Gastrocnemius medialis (tissue), 4 donors: ENCODE data around the gene ATP6V1B1. TPM values are rescaled to one million over a fixed set of nuclear protein-coding genes. Genes with fewer than 3 reads are reported as not detected.

Experiments
- ATAC-seq, 2 donors: fragments of 150-250 bp; one replicate each; pipeline ENCODE4 v1.9.1; 2016
- DNase-seq, 2 donors: peaks; one replicate each; pipeline ENCODE4 v3.0.0-alpha.2; 2019
- H3K27ac ChIP-seq, 4 donors: fragments of 200-600 bp; sonication (generic); 1 replicate in 1 of 4; 2 replicates in 3 of 4; pipeline ENCODE4 v1.5.1; 2016 to 2018; ENCODE audit warnings: mild to moderate bottlenecking in 2 of 4, moderate library complexity in 1 of 4
- H3K27me3 ChIP-seq, 3 donors: fragments of 200-600 bp; sonication (generic) in 2 of 3; 1 replicate in 1 of 3; 2 replicates in 2 of 3; pipeline versions ENCODE4 v1.5.1 to v1.6.0; 2016 to 2019; ENCODE audit warnings: mild to moderate bottlenecking in 1 of 3, moderate library complexity in 1 of 3
- H3K36me3 ChIP-seq, 2 donors: fragments of 200-600 bp; sonication (generic) in 1 of 2; one replicate each; pipeline ENCODE4 v1.5.1; 2017 to 2018
- H3K4me1 ChIP-seq, 2 donors: fragments of 200-600 bp; sonication (generic) in 1 of 2; one replicate each; pipeline ENCODE4 v1.5.1; 2016 to 2017; ENCODE audit warnings: mild to moderate bottlenecking in 2 of 2
- H3K4me3 ChIP-seq, 4 donors: fragments of 200-600 bp; sonication (generic) in 3 of 4; 1 replicate in 1 of 4; 2 replicates in 3 of 4; pipeline ENCODE4 v1.5.1; 2016 to 2019; ENCODE audit warnings: mild to moderate bottlenecking in 2 of 4
- H3K9me3 ChIP-seq, 3 donors: fragments of 200-600 bp; sonication (generic) in 2 of 3; 1 replicate in 1 of 3; 2 replicates in 2 of 3; pipeline ENCODE4 v1.5.1; 2016 to 2019
- POLR2A ChIP-seq, 2 donors: fragments of 450-650 bp; IDR thresholded peaks; one replicate each; pipeline ENCODE4 v1.6.1; 2017; ENCODE audit warnings: antibody characterized with exemption in 2 of 2, mild to moderate bottlenecking in 2 of 2, moderate library complexity in 2 of 2
- in situ Hi-C, 4 donors: fragments of 200-750 bp; cut with MboI; loops; one replicate each; pipeline versions ENCODE4 v1.15.0 to v1.8.0; 2017; ENCODE audit warnings: low sequenced_read_pairs in 4 of 4
- intact Hi-C: fragments of 100-400 bp; cut with DNase I; formaldehyde crosslinking; loops from one replicate; pipeline ENCODE4 v1.15.1; 2023; ENCODE audit warnings: low total_unique reads
- total RNA-seq, 4 donors: library from RNA; depleted of rRNA; stranded (reverse); fragments of >200 nt; gene quantifications; one replicate each; pipeline versions ENCODE4 v1.1.0 to v1.2.3, GENCODE V29; 2016
- TF ChIP-seq, protein P1 (sequence below), 5 experiments: fragments of 450-650 bp in 3 of 5; fragments of 200-600 bp in 2 of 5; sonication (generic) in 2 of 5; IDR thresholded peaks in 4 of 5; conservative IDR thresholded peaks in 1 of 5; 1 replicate in 4 of 5; 2 replicates in 1 of 5; pipeline ENCODE4 v1.5.1; 2016 to 2019; ENCODE audit warnings: antibody characterized with exemption in 5 of 5, mild to moderate bottlenecking in 3 of 5, moderate library complexity in 3 of 5

The ATP6V1B1 gene
- total RNA-seq, 4 donors from 2014 or later, result 2.3 TPM; not detected in 3

- in situ Hi-C loops, result no loop called here
- H3K27ac ChIP-seq, result peak overlapping the region in 1 of 4 donors; percentile 46
- no peaks in the 10 kb centered on the region for H3K36me3 ChIP-seq
- peak overlapping the region in 1 of 4 donors; percentile 9 for H3K4me3 ChIP-seq
- intact Hi-C loops, result no loop called here
- H3K27me3 ChIP-seq, result peaks cover 35 to 77% (median 60%) of the 10 kb centered on the region in 3 donors
- TF ChIP-seq, protein P1, sequence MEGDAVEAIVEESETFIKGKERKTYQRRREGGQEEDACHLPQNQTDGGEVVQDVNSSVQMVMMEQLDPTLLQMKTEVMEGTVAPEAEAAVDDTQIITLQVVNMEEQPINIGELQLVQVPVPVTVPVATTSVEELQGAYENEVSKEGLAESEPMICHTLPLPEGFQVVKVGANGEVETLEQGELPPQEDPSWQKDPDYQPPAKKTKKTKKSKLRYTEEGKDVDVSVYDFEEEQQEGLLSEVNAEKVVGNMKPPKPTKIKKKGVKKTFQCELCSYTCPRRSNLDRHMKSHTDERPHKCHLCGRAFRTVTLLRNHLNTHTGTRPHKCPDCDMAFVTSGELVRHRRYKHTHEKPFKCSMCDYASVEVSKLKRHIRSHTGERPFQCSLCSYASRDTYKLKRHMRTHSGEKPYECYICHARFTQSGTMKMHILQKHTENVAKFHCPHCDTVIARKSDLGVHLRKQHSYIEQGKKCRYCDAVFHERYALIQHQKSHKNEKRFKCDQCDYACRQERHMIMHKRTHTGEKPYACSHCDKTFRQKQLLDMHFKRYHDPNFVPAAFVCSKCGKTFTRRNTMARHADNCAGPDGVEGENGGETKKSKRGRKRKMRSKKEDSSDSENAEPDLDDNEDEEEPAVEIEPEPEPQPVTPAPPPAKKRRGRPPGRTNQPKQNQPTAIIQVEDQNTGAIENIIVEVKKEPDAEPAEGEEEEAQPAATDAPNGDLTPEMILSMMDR (IDR thresholded peaks at IDR 0.05 in 4 of 5, conservative IDR thresholded peaks at IDR 0.05 in 1 of 5), result no peak
- TF ChIP-seq POLR2A (IDR thresholded peaks at IDR 0.05), result no peak
- H3K9me3 ChIP-seq, result no peaks in the 10 kb centered on the region
- peaks cover 24 to 27% of the 10 kb centered on the region in 2 donors for H3K4me1 ChIP-seq
- DNase-seq (no peak), ATAC-seq (no peak)
Observed at GRCh38 chr2:70897977-70898226, 37.8 kb upstream of the ATP6V1B1 start.

DNA sequence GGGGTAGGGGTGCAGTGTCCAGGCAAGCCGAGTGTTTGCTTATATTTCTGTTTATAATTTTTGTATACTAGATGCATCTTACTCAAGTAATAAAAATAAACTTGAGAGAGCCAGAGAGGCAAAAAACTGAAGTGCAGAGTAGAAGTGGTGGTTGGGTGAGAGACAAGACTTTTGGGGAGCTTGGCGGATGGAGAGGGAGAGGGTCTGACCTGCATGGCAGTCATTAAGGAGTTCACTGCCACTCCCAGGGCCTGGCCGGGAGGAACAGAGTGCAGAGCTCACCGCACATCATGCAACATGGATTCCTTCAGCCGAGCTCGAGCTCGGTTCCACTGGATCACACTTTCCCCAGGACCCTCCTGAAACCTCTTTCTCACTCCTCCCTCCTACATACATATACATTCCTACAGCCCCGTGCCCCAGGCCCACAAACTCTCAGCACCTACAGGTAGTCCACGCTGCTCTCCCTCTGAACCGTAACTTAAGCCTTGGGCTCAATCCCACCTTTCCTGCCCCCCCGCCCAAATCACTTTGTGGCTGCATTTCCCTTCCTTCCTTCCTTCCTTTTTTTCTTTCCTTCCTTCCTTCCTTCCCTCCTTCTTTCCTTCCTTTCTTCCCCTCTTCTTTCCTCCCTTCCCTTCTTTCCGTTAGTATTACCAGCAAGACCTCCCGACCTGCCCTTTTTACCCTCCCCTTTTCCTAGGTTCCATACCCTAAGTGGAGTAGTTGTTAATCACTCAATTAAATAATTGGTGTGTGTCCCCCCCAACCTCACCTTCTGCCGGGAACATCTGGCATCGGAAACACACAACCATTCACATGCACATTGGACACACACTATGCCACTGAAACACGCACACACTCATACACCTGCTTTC, 37.1 kb upstream of the ATP6V1B1 start:
- TF ChIP-seq, protein P1 (IDR thresholded peaks at IDR 0.05 in 4 of 5, conservative IDR thresholded peaks at IDR 0.05 in 1 of 5), result no peak
- no peak for TF ChIP-seq POLR2A (IDR thresholded peaks at IDR 0.05)
- intact Hi-C loops (no loop called here), in situ Hi-C loops (no loop called here)
- DNase-seq (no peak), ATAC-seq (no peak)
- Histone ChIP-seq H3K27me3 (peaks cover 42 to 79% (median 67%) of the 10 kb centered on the region in 3 donors), H3K36me3 (no peaks in the 10 kb centered on the region), H3K27ac (peak overlapping the region in 1 of 4 donors; percentile 57), H3K4me1 (peaks cover 24 to 27% of the 10 kb centered on the region in 2 donors), H3K9me3 (no peaks in the 10 kb centered on the region), H3K4me3 (peak overlapping the region in 1 of 4 donors; percentile 63)

- Histone ChIP-seq H3K36me3 (no peaks in the 10 kb centered on the region), H3K4me1 (peaks cover 24 to 27% of the 10 kb centered on the region in 2 donors), H3K9me3 (no peaks in the 10 kb centered on the region), H3K27ac (peak overlapping the region in 1 of 4 donors; percentile 62), H3K4me3 (peak overlapping the region; percentile 57 to 78 (median 61)), H3K27me3 (peaks cover 57 to 95% (median 83%) of the 10 kb centered on the region in 3 donors)
- in situ Hi-C loops, result no loop called here
- TF ChIP-seq POLR2A (IDR thresholded peaks at IDR 0.05), result no peak
- TF ChIP-seq, protein P1 (IDR thresholded peaks at IDR 0.05 in 4 of 5, conservative IDR thresholded peaks at IDR 0.05 in 1 of 5), result no peak
- intact Hi-C loops, result no loop called here
- ATAC-seq (peak in 1 of 2 donors; percentile 22), DNase-seq (no peak)
Observed at GRCh38 chr2:70901227-70902066, 34.3 kb upstream of the ATP6V1B1 start.

- H3K36me3 ChIP-seq, result no peaks in the 10 kb centered on the region
- peak overlapping the region in 1 of 4 donors; percentile 62 for H3K27ac ChIP-seq
- no peaks in the 10 kb centered on the region for H3K9me3 ChIP-seq
- ATAC-seq, result no peak
- peak overlapping the region; percentile 57 to 78 (median 61) for H3K4me3 ChIP-seq
- no peak for DNase-seq
- peaks cover 51 to 97% (median 77%) of the 10 kb centered on the region in 3 donors for H3K27me3 ChIP-seq
- in situ Hi-C loops, result no loop called here
- H3K4me1 ChIP-seq, result peaks cover 24 to 27% of the 10 kb centered on the region in 2 donors
- intact Hi-C loops, result no loop called here
- no peak for TF ChIP-seq POLR2A (IDR thresholded peaks at IDR 0.05)
- TF ChIP-seq, protein P1 (IDR thresholded peaks at IDR 0.05 in 4 of 5, conservative IDR thresholded peaks at IDR 0.05 in 1 of 5), result no peak
Observed at GRCh38 chr2:70902067-70902442, 33.6 kb upstream of the ATP6V1B1 start.
